Ovary (tissue), 9 donors: ENCODE data around the gene MYO1E. TPM values are rescaled to one million over a fixed set of nuclear protein-coding genes. Genes with fewer than 3 reads are reported as not detected.

Experiments
- DNase-seq, 5 donors: peaks; one replicate each; pipeline ENCODE4 v3.0.0-alpha.2; 2019 to 2020
- H3K27ac ChIP-seq, 2 donors: fragments of 200-600 bp; one replicate each; pipeline versions ENCODE4 v1.5.1 to v1.8.0; 2019 to 2022
- H3K27me3 ChIP-seq: fragments of 200-600 bp; one replicate; pipeline ENCODE4 v1.8.0; 2022
- H3K36me3 ChIP-seq: fragments of 200-600 bp; sonication (generic); one replicate; pipeline ENCODE4 v1.5.1; 2019
- H3K4me1 ChIP-seq: one replicate; pipeline ENCODE4 v1.8.1; 2013; ENCODE audit warnings: mild to moderate bottlenecking, moderate library complexity; ENCODE audit not compliant: insufficient read depth
- H3K4me3 ChIP-seq: fragments of 200-600 bp; sonication (generic); one replicate; pipeline ENCODE4 v1.5.1; 2017
- H3K9me3 ChIP-seq, 2 donors: fragments of 200-600 bp in 1 of 2; sonication (generic) in 1 of 2; one replicate each; pipeline versions ENCODE4 v1.5.1 to v1.8.1; 2013 to 2019; ENCODE audit warnings: mild to moderate bottlenecking in 1 of 2, moderate library complexity in 1 of 2
- CTCF ChIP-seq, 3 donors: fragments of 450-650 bp in 2 of 3; fragments of 200-600 bp in 1 of 3; IDR thresholded peaks; one replicate each; pipeline versions ENCODE4 v1.5.1 to v1.8.0; 2016 to 2022; ENCODE audit warnings: antibody characterized with exemption in 3 of 3, mild to moderate bottlenecking in 1 of 3
- EP300 ChIP-seq: sonication (generic); formaldehyde crosslinking; IDR thresholded peaks from one replicate; pipeline ENCODE4 v1.6.1; 2017; ENCODE audit warnings: antibody characterized with exemption
- POLR2A ChIP-seq: fragments of 450-650 bp; IDR thresholded peaks from one replicate; pipeline ENCODE4 v1.6.1; 2017; ENCODE audit warnings: antibody characterized with exemption, mild to moderate bottlenecking, moderate library complexity
- whole genome bisulfite sequencing, 3 donors: extraction: QIAGEN DNeasy Blood & Tissue Kit in 1 of 3; methylation state at CpG; one replicate each; pipeline versions ENCODE4 v1.1.5 to v1.1.7; 2013 to 2017; 5-methylcytosine and 5-hydroxymethylcytosine counted together
- intact Hi-C, 4 donors: fragments of 100-400 bp; cut with DNase I; formaldehyde crosslinking; loops; one replicate each; pipeline versions ENCODE4 v1.11.0 to v1.15.1; 2022 to 2023
- polyA plus RNA-seq, 2 donors: library from polyadenylated mRNA; stranded (reverse); fragments of 200-250 nt in 1 of 2; fragments of 350-450 nt in 1 of 2; fragmentation: Illumina TruSeq in 1 of 2; extraction: RNeasy Lipid Tissue Mini Kit (QIAGEN cat#74804) in 1 of 2; gene quantifications; one replicate each; pipeline ENCODE4 v1.2.3, GENCODE V29; 2013 to 2014
- total RNA-seq, 7 donors: library from RNA; depleted of rRNA in 2 of 7; stranded (reverse); fragments of >200 nt in 2 of 7; fragmentation: NEBNext Ultra II Directional in 3 of 7; extraction: Animal tissue kit (Norgen Biotek cat#: 25700) in 3 of 7; gene quantifications; one replicate each; pipeline versions ENCODE4 v1.1.0 to v1.2.4, GENCODE V29; 2016 to 2023
- donor health status: DM: no; HTN: no; CAD: no; lungs with moderate emphysema.
- donor health status: DM: no; HTN: no; CAD: no.
- donor health status: Bipolar disorder and iron deficiency.
- donor health status: DM: yes; HTN: yes; CAD: no.
- donor health status: DM: no; HTN: no; CAD: no.
- donor health status: DM: yes; HTN: yes; CAD: no.

MYO1E gene
- total and polyA plus RNA-seq, 9 donors = 11.6 to 96.0 (median 44.8) TPM

DNA sequence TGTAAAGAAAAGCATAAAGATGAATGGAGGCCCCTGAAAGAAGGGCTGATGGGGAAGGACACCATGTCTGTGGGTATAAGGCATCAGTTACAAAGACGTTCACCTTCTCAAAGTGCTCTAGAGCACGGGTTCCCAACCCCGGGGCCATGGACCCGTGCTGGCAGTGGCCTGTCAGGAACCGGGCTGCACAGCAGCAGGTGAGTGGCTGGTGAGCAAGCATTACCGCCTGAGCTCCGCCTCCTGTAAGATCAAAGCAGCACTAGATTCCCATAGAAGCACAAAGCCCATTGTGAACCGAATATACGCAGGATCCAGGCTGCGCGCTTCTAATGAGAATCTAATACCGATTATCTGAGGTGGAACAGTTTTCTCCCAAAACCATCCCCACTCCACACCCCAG, 25.7 kb downstream of the MYO1E start:
- WGBS, 3 donors = 86 to 91% (median 89%) methylated on average over 12 of the region's 12 CpGs
- Histone ChIP-seq H3K4me1 (peaks cover 4% of the 10 kb centered on the region), H3K27ac (no peak overlapping the region), H3K9me3 (no peaks in the 10 kb centered on the region), H3K36me3 (no peaks in the 10 kb centered on the region), H3K4me3 (no peak overlapping the region), H3K27me3 (no peaks in the 10 kb centered on the region)
- TF ChIP-seq EP300 (no peak), CTCF (IDR thresholded peaks at IDR 0.05) (no peak), POLR2A (no peak)
- no peak for DNase-seq
- intact Hi-C loops = no loop called here

- no peaks in the 10 kb centered on the region for H3K36me3 ChIP-seq
- intact Hi-C loops = no loop called here
- H3K27me3 ChIP-seq = no peaks in the 10 kb centered on the region
- no peaks in the 10 kb centered on the region for H3K9me3 ChIP-seq
- peaks cover 4% of the 10 kb centered on the region for H3K4me1 ChIP-seq
- no peak overlapping the region for H3K4me3 ChIP-seq
- no peak for TF ChIP-seq CTCF (IDR thresholded peaks at IDR 0.05)
- no peak for TF ChIP-seq EP300
- no peak for TF ChIP-seq POLR2A
- H3K27ac ChIP-seq = no peak overlapping the region
- no peak for DNase-seq
Measured at GRCh38 chr15:59345326-59345725, 27.3 kb downstream of the MYO1E start.

GRCh38 chr15:59344311-59344710, 28.4 kb downstream of the MYO1E start:
- intact Hi-C loops = no loop called here
- TF ChIP-seq POLR2A (no peak), EP300 (no peak), CTCF (IDR thresholded peaks at IDR 0.05) (no peak)
- Histone ChIP-seq H3K4me1 (peaks cover 2% of the 10 kb centered on the region), H3K27ac (no peak overlapping the region), H3K4me3 (no peak overlapping the region), H3K27me3 (no peaks in the 10 kb centered on the region), H3K36me3 (no peaks in the 10 kb centered on the region), H3K9me3 (no peaks in the 10 kb centered on the region)
- no peak for DNase-seq

- TF ChIP-seq CTCF (IDR thresholded peaks at IDR 0.05) (no peak), POLR2A (no peak), EP300 (no peak)
- no peak for DNase-seq
- H3K27ac ChIP-seq = no peak overlapping the region
- no peaks in the 10 kb centered on the region for H3K27me3 ChIP-seq
- H3K36me3 ChIP-seq = no peaks in the 10 kb centered on the region
- intact Hi-C loops = no loop called here
- H3K4me1 ChIP-seq = no peaks in the 10 kb centered on the region
- H3K4me3 ChIP-seq = no peak overlapping the region
- no peaks in the 10 kb centered on the region for H3K9me3 ChIP-seq
- WGBS, 3 donors = 69 to 78% (median 72%) methylated on average over 5 of the region's 5 CpGs
Measured at GRCh38 chr15:59340325-59340724, 32.3 kb downstream of the MYO1E start.

GRCh38 chr15:59339252-59339672, 33.4 kb downstream of the MYO1E start:
- no peak overlapping the region for H3K27ac ChIP-seq
- DNase-seq = no peak
- 49 to 80% (median 68%) methylated on average over 3 of the region's 3 CpGs for WGBS, 3 donors
- H3K36me3 ChIP-seq = no peaks in the 10 kb centered on the region
- no peaks in the 10 kb centered on the region for H3K4me1 ChIP-seq
- TF ChIP-seq EP300 = no peak
- TF ChIP-seq POLR2A = no peak
- no peak for TF ChIP-seq CTCF (IDR thresholded peaks at IDR 0.05)
- H3K4me3 ChIP-seq = no peak overlapping the region
- no peaks in the 10 kb centered on the region for H3K9me3 ChIP-seq
- intact Hi-C loops = no loop called here
- H3K27me3 ChIP-seq = no peaks in the 10 kb centered on the region
